Neural cell (in vitro differentiated cells): ENCODE measurements around the gene TFG.
"Not testable (repeated sequence)": the region's sequence is repeated elsewhere in the genome, so short reads cannot be mapped to it uniquely, and the experiment has no call there.

Source experiments
- EZH2 ChIP-seq: fragments of 200-600, 300-800 bp; shearing (Covaris generic), sonication (generic); IDR thresholded peaks from 2 replicates; pipeline ENCODE4 v1.6.1; 2014; ENCODE audit warnings: antibody characterized with exemption, low read length, borderline replicate concordance, mild to moderate bottlenecking; ENCODE audit not compliant: insufficient read depth, poor library complexity, severe bottlenecking
- POLR2AphosphoS5 ChIP-seq: IDR thresholded peaks from 2 replicates; pipeline ENCODE4 v1.6.1; 2012
- RAD21 ChIP-seq: fragments of 450-650 bp; conservative IDR thresholded peaks from 2 replicates; pipeline ENCODE4 v1.6.1; 2014; ENCODE audit warnings: antibody characterized with exemption, mild to moderate bottlenecking, moderate library complexity
- SMC3 ChIP-seq: fragments of 450-650 bp; conservative IDR thresholded peaks from 2 replicates; pipeline ENCODE4 v1.6.1; 2014; ENCODE audit warnings: antibody characterized with exemption, mild to moderate bottlenecking, moderate library complexity; ENCODE audit not compliant: poor library complexity
- TF ChIP-seq, protein P1 (sequence below): fragments of 450-650 bp; IDR thresholded peaks from 2 replicates; pipeline ENCODE4 v1.5.1; 2014; ENCODE audit warnings: antibody characterized with exemption, mild to moderate bottlenecking, moderate library complexity; ENCODE audit not compliant: poor library complexity, severe bottlenecking

DNA sequence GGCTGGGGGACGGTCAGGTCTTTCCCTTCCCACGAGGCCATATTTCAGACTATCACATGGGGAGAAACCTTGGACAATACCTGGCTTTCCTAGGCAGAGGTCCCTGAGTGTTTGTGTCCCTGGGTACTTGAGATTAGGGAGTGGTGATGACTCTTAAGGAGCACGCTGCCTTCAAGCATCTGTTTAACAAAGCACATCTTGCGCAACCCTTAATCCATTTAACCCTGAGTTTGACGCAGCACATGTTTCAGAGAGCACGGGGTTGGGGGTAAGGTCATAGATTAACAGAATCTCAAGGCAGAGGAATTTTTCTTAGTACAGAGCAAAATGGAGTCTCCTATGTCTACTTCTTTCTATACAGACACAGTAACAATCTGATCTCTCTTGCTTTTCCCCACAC lies 42.6 kb upstream of the TFG start:
- not testable (repeated sequence) for TF ChIP-seq RAD21, EZH2, SMC3, POLR2AphosphoS5
- TF ChIP-seq, protein P1, sequence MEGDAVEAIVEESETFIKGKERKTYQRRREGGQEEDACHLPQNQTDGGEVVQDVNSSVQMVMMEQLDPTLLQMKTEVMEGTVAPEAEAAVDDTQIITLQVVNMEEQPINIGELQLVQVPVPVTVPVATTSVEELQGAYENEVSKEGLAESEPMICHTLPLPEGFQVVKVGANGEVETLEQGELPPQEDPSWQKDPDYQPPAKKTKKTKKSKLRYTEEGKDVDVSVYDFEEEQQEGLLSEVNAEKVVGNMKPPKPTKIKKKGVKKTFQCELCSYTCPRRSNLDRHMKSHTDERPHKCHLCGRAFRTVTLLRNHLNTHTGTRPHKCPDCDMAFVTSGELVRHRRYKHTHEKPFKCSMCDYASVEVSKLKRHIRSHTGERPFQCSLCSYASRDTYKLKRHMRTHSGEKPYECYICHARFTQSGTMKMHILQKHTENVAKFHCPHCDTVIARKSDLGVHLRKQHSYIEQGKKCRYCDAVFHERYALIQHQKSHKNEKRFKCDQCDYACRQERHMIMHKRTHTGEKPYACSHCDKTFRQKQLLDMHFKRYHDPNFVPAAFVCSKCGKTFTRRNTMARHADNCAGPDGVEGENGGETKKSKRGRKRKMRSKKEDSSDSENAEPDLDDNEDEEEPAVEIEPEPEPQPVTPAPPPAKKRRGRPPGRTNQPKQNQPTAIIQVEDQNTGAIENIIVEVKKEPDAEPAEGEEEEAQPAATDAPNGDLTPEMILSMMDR: not testable (repeated sequence)
